HepG2 (cell line): ENCODE measurements around the gene ZBTB8B. TPM values are rescaled to one million over a fixed set of nuclear protein-coding genes. Genes with fewer than 3 reads are reported as not detected.

Source experiments
- ATAC-seq: fragments of 200-7000 bp; cut with Tn5 transposase; 3 replicates; pipeline ENCODE4 v1.9.1; 2020; ENCODE audit warnings: mild to moderate bottlenecking, moderate library complexity
- BruUV-seq: library from RNA; stranded (reverse); fragments of 400-500 nt; replicated peaks from 2 replicates; lab custom pipeline; 2021; lab: Mats Ljungman, UMichigan
- CTCF ChIA-PET: fragments of 300-600 bp; formaldehyde crosslinking; extraction: SDS; loops from one replicate; lab custom pipeline; 2021; ENCODE audit warnings: low total read pairs, inconsistent platforms, low intra/inter-chr PET ratio; lab: Yijun Ruan, JAX
- POLR2A ChIA-PET: fragments of 350-600 bp; sonication (Branson Sonifier 250); formaldehyde crosslinking; loops from one replicate; lab custom pipeline; 2020; ENCODE audit warnings: antibody characterized with exemption, inconsistent platforms; lab: Yijun Ruan, JAX
- DNase-seq: peaks from one replicate; pipeline ENCODE4 v3.0.0-alpha.2; 2015; ENCODE audit warnings: low spot score
- FAIRE-seq: peaks from 3 replicates; lab custom pipeline; 2011; peaks lifted over from hg19 to GRCh38; lab: Jason Lieb, UNC
- H2AFZ ChIP-seq: one replicate; pipeline ENCODE4 v1.6.1; 2011; ENCODE audit warnings: low read length, inconsistent platforms
- H3K27ac ChIP-seq: fragments of 300-600 bp; 3 replicates; pipeline ENCODE4 v1.8.0; 2011; ENCODE audit warnings: mixed run types, mild to moderate bottlenecking, mixed read lengths, low read length, inconsistent platforms; ENCODE audit not compliant: insufficient read depth; ENCODE audit errors: extremely low read length
- H3K27me3 ChIP-seq, 2 experiments: fragments of 200-600 bp in 1 of 2; 2 replicates in 1 of 2; 3 replicates in 1 of 2; pipeline versions ENCODE4 v1.6.0 to v1.8.0; 2011; ENCODE audit warnings: low read length in 2 of 2, mild to moderate bottlenecking in 2 of 2, moderate library complexity in 2 of 2, inconsistent platforms in 1 of 2; ENCODE audit not compliant: insufficient read depth in 2 of 2, control insufficient read depth in 1 of 2
- H3K36me3 ChIP-seq, 2 experiments: fragments of 200-600 bp in 1 of 2; replicated peaks in 1 of 2; 2 replicates in 1 of 2; 3 replicates in 1 of 2; pipeline versions ENCODE4 v1.5.1 to v1.8.0; 2011; ENCODE audit warnings: low read length in 2 of 2, inconsistent platforms in 1 of 2; ENCODE audit not compliant: insufficient read depth in 2 of 2, control insufficient read depth in 1 of 2
- H3K4me1 ChIP-seq: 2 replicates; pipeline ENCODE4 v1.5.1; 2012; ENCODE audit warnings: low read length, inconsistent platforms; ENCODE audit not compliant: insufficient read depth
- H3K4me2 ChIP-seq: 2 replicates; pipeline ENCODE4 v1.6.0; 2011; ENCODE audit warnings: low read depth, low read length, inconsistent platforms
- H3K4me3 ChIP-seq, 3 experiments: fragments of 200-600 bp in 1 of 3; sonication (generic), shearing (Covaris generic) in 1 of 3; replicated peaks in 1 of 3; 2 replicates each; pipeline ENCODE4 v1.5.1; 2011 to 2016; ENCODE audit warnings: low read length in 3 of 3, inconsistent platforms in 2 of 3, low read depth in 2 of 3, mild to moderate bottlenecking in 2 of 3, control low read depth in 1 of 3, mixed read lengths in 1 of 3; ENCODE audit not compliant: insufficient read depth in 1 of 3
- H3K79me2 ChIP-seq: one replicate; pipeline ENCODE4 v1.6.1; 2011; ENCODE audit warnings: low read length, inconsistent platforms; ENCODE audit not compliant: insufficient read depth
- H3K9ac ChIP-seq: 2 replicates; pipeline ENCODE4 v1.6.0; 2011; ENCODE audit warnings: mild to moderate bottlenecking, low read depth, low read length, inconsistent platforms; ENCODE audit not compliant: insufficient read depth
- H3K9me3 ChIP-seq: 2 replicates; pipeline ENCODE4 v1.5.1; 2012; ENCODE audit warnings: mild to moderate bottlenecking, low read length
- H4K20me1 ChIP-seq: 2 replicates; pipeline ENCODE4 v1.6.0; 2011; ENCODE audit warnings: inconsistent platforms, mild to moderate bottlenecking, low read length, moderate library complexity; ENCODE audit not compliant: insufficient read depth
- CAMTA2 ChIP-seq: sonication (generic); formaldehyde crosslinking; IDR thresholded peaks from 2 replicates; pipeline ENCODE4 v1.4.0; 2020; ENCODE audit warnings: mild to moderate bottlenecking, missing genetic modification reagents, borderline replicate concordance
- CBX2 ChIP-seq, 2 experiments: fragments of 200-600 bp in 1 of 2; sonication (generic); formaldehyde crosslinking in 1 of 2; IDR thresholded peaks; 2 replicates each; pipeline versions ENCODE4 v1.7.0 to v1.8.1; 2018 to 2022; ENCODE audit warnings: low read depth in 2 of 2, low read length in 1 of 2, mild to moderate bottlenecking in 1 of 2, missing genetic modification reagents in 1 of 2
- MXD4 ChIP-seq: IDR thresholded peaks from 2 replicates; pipeline ENCODE4 v1.6.1; 2016; ENCODE audit warnings: mild to moderate bottlenecking, missing biosample characterization, missing genetic modification reagents
- RARA ChIP-seq: IDR thresholded peaks from 2 replicates; pipeline ENCODE4 v1.6.1; 2016; ENCODE audit warnings: missing genetic modification reagents, missing compliant biosample characterization
- TAF1 ChIP-seq: sonication (generic); formaldehyde crosslinking; IDR thresholded peaks from 2 replicates; pipeline ENCODE4 v1.4.0; 2020; ENCODE audit warnings: missing genetic modification reagents
- TAF15 ChIP-seq: fragments of 200-400 bp; formaldehyde crosslinking; IDR thresholded peaks from one replicate; pipeline ENCODE4 v1.6.1; 2018; ENCODE audit warnings: mild to moderate bottlenecking, low read depth, low read length; ENCODE audit not compliant: poor library complexity, severe bottlenecking
- TFAP4 ChIP-seq: sonication (generic); IDR thresholded peaks from 2 replicates; pipeline ENCODE4 v1.6.1; 2016; ENCODE audit warnings: low read depth, borderline replicate concordance
- TMF1 ChIP-seq: sonication (generic); formaldehyde crosslinking; IDR thresholded peaks from 2 replicates; pipeline ENCODE4 v1.8.1; 2022; ENCODE audit warnings: low read depth, missing genetic modification reagents
- ZBTB21 ChIP-seq: sonication (generic); formaldehyde crosslinking; IDR thresholded peaks from 2 replicates; pipeline ENCODE4 v1.4.0; 2020; ENCODE audit warnings: missing genetic modification reagents
- ZHX1 ChIP-seq: sonication (generic); formaldehyde crosslinking; IDR thresholded peaks from 2 replicates; pipeline ENCODE4 v1.8.1; 2022; ENCODE audit warnings: low read depth, mild to moderate bottlenecking, missing genetic modification reagents
- ZNF333 ChIP-seq: sonication (generic); formaldehyde crosslinking; IDR thresholded peaks from 2 replicates; pipeline ENCODE4 v1.4.0; 2020; ENCODE audit warnings: mild to moderate bottlenecking, missing genetic modification reagents, borderline replicate concordance
- ZNF557 ChIP-seq: sonication (generic); formaldehyde crosslinking; IDR thresholded peaks from 2 replicates; pipeline ENCODE4 v1.4.0; 2020; ENCODE audit warnings: missing genetic modification reagents
- ZNF816 ChIP-seq: sonication (generic); formaldehyde crosslinking; IDR thresholded peaks from 2 replicates; pipeline ENCODE4 v1.8.0; 2022; ENCODE audit warnings: missing genetic modification reagents, mild to moderate bottlenecking, borderline replicate concordance
- WGBS: methylation state at CpG from one replicate; pipeline ENCODE4 v1.1.6; 2017; ENCODE audit warnings: low lambda C conversion rate; 5-methylcytosine and 5-hydroxymethylcytosine counted together
- in situ Hi-C: cut with HindIII; loops from 2 replicates; pipeline ENCODE4 v1.10.0; 2017; ENCODE audit warnings: low pct_unique_long_range_greater_than_20kb; ENCODE audit not compliant: extremely low pct_ligation_motif_present
- intact Hi-C: fragments of 100-400 bp; cut with micrococcal nuclease; formaldehyde crosslinking; loops from one replicate; pipeline ENCODE4 v1.10.0; 2022; ENCODE audit not compliant: unreplicated experiment
- polyA plus RNA-seq, 8 experiments: library from polyadenylated mRNA; depleted of rRNA in 3 of 8; stranded (reverse) in 7 of 8; unstranded in 1 of 8; fragments of >200 nt; fragmentation: Illumina TruSeq in 4 of 8; extraction: Trizol in 4 of 8; gene quantifications; 2 replicates each; pipeline versions ENCODE4 v1.2.1 to v1.2.3, GENCODE V29; 2011 to 2016; ENCODE audit warnings: low read depth in 4 of 8, missing spikeins in 1 of 8, mixed read lengths in 1 of 8; ENCODE audit not compliant: insufficient read depth in 1 of 8
- total RNA-seq, 5 experiments: library from RNA; depleted of rRNA; stranded (reverse); fragments of >200 nt; fragmentation: Illumina TruSeq; extraction: Trizol; gene quantifications; 2 replicates each; pipeline ENCODE4 v1.2.3, GENCODE V29; 2016; ENCODE audit warnings: low read depth in 1 of 5

The ZBTB8B gene
- total and polyA plus RNA-seq, 2 of the 13 experiments (the other 11 are each of a cell fraction or from before 2014, with no cell fraction given): under 0.01 to 0.02 TPM

- Histone ChIP-seq H3K79me2 (no peaks in the 10 kb centered on the region), H3K4me1 (peaks cover 22% of the 10 kb centered on the region), H3K36me3 (no peaks in the 10 kb centered on the region), H3K9me3 (no peaks in the 10 kb centered on the region), H3K4me2 (peak overlapping the region; percentile 100), H3K27me3 (peaks cover 0 to 8% of the 10 kb centered on the region in 2 experiments; a peak in 2 of 5 replicates), H2AFZ (peak overlapping the region; percentile 27), H3K27ac (no peak overlapping the region), H3K9ac (no peak overlapping the region), H4K20me1 (no peaks in the 10 kb centered on the region), H3K4me3 (peak overlapping the region; percentile 23 to 30 (median 23); a peak in 4 of 6 replicates)
- ATAC-seq: no peak
- CTCF ChIA-PET: interaction anchor here (0.6 to 1.0 kb wide), 2 partner anchors 46 to 173 kb away, joined by 3 to 4 read pairs; no protein-coding TSS in a partner anchor
- no TSS peak for BruUV-seq
- no peak for FAIRE-seq
- DNase-seq: no peak
- 8% methylated on average over 13 of the region's 13 CpGs for WGBS
- in situ Hi-C loops: no loop called here
- intact Hi-C loops: loop anchor here (5.0 kb wide), 1 partner anchor 45 kb away; no protein-coding TSS in a partner anchor
- POLR2A ChIA-PET: interaction anchor here (0.9 to 2.1 kb wide), 9 partner anchors 15 to 375 kb away, joined by 3 to 13 read pairs (median 4); partner anchors contain the start of genes BSDC1, TMEM39B and ZBTB8A
- no peak for TF ChIP-seq ZNF333 (CRISPR knock-in tag)
- TF ChIP-seq ZHX1 (CRISPR knock-in tag): no peak
- TF ChIP-seq RARA (CRISPR knock-in tag): no peak
- no peak for TF ChIP-seq TFAP4
- no peak for TF ChIP-seq MXD4 (CRISPR knock-in tag)
- no peak for TF ChIP-seq ZNF816 (CRISPR knock-in tag)
- no peak for TF ChIP-seq TAF1
- TF ChIP-seq CBX2 (IDR thresholded peaks at IDR 0.05; ENCODE audit: low read depth, low read length): no peak
- no peak for TF ChIP-seq CBX2 (CRISPR knock-in tag; IDR thresholded peaks at IDR 0.05; ENCODE audit: low read depth)
- TF ChIP-seq ZBTB21 (CRISPR knock-in tag): no peak
- TF ChIP-seq ZNF557 (CRISPR knock-in tag): no peak
- no peak for TF ChIP-seq TAF15
- no peak for TF ChIP-seq TMF1 (CRISPR knock-in tag)
- no peak for TF ChIP-seq CAMTA2 (CRISPR knock-in tag)
These were observed 17.2 kb upstream of the ZBTB8B start for GRCh38 chr1:32447469-32448185.
